ENCODE measurements around the gene PHLPP1.

DNA sequence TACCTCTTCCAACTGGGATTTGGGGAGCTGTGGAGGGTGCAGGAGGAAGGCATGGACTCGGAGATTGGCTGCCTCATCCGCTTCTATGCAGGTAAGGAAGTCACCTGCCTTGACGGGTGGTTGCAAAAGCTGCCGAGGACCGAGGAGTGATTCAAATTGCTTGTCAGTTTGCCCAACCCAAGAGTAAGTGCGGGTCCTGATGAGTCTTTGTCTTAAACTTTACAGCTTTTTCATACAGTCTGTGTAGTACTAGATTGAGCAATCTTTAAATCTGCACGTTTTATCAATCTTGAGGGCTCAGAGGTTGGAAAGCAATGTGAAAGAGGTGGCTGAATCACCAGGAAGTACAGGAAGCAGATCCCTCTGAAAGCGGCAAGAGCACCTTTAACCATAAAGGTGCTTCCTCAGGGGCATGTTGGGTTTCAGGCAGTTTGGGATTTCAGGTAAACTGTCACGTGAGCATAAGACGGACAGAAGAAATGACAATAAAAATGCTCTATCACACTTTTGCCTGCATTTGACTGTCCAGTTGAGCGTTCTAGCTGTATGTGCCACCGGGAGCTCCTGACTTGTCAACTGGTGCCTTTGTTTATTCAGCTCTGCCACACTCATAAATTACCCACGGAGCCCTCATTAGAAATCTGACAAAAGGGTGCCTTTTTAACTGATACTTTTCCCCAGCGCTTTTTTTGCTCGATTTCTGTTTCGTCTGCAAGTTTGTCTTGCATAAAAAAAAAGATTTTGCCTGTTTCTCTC, 2.0 kb downstream of the PHLPP1 start:
- TF ChIP-seq, protein P1, sequence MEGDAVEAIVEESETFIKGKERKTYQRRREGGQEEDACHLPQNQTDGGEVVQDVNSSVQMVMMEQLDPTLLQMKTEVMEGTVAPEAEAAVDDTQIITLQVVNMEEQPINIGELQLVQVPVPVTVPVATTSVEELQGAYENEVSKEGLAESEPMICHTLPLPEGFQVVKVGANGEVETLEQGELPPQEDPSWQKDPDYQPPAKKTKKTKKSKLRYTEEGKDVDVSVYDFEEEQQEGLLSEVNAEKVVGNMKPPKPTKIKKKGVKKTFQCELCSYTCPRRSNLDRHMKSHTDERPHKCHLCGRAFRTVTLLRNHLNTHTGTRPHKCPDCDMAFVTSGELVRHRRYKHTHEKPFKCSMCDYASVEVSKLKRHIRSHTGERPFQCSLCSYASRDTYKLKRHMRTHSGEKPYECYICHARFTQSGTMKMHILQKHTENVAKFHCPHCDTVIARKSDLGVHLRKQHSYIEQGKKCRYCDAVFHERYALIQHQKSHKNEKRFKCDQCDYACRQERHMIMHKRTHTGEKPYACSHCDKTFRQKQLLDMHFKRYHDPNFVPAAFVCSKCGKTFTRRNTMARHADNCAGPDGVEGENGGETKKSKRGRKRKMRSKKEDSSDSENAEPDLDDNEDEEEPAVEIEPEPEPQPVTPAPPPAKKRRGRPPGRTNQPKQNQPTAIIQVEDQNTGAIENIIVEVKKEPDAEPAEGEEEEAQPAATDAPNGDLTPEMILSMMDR (IDR thresholded peaks at IDR 0.05; ENCODE audit: low read depth, low read length), result no peak
- no peak for TF ChIP-seq EZH2phosphoT487 (IDR thresholded peaks at IDR 0.05; ENCODE audit: low read depth)
